SK-N-SH treated with all-trans-retinoic acid at 6 μM for 48 hours (cell line): ENCODE data around the gene MCRIP2.

Source experiments
- ATAC-seq: fragments of 200-7000 bp; cut with Tn5 transposase; 3 replicates; pipeline ENCODE4 v1.9.1; 2020; ENCODE audit warnings: mild to moderate bottlenecking, moderate library complexity
- ARNTL ChIP-seq: fragments of 450-650 bp; formaldehyde crosslinking; IDR thresholded peaks from 2 replicates; pipeline ENCODE4 v1.5.0; 2020; ENCODE audit warnings: low read depth, mild to moderate bottlenecking, moderate library complexity, borderline replicate concordance
- BACH2 ChIP-seq: fragments of 250-450 bp; sonication (Bioruptor Pico); IDR thresholded peaks from 2 replicates; pipeline ENCODE4 v1.9.0; 2021; ENCODE audit warnings: mild to moderate bottlenecking, borderline replicate concordance
- CREB5 ChIP-seq: fragments of 250-450 bp; sonication (Bioruptor Pico); IDR thresholded peaks from 2 replicates; pipeline ENCODE4 v1.5.1; 2020; ENCODE audit warnings: low read depth, mild to moderate bottlenecking, moderate library complexity
- CSDC2 ChIP-seq: fragments of 250-450 bp; sonication (Bioruptor Pico); IDR thresholded peaks from 2 replicates; pipeline ENCODE4 v1.5.0; 2020; ENCODE audit warnings: mild to moderate bottlenecking, moderate library complexity
- CSRNP3 ChIP-seq: fragments of 250-450 bp; sonication (Bioruptor Pico); IDR thresholded peaks from 2 replicates; pipeline ENCODE4 v1.5.1; 2021; ENCODE audit warnings: mild to moderate bottlenecking, moderate library complexity
- ESRRG ChIP-seq: fragments of 250-450 bp; sonication (Bioruptor Pico); IDR thresholded peaks from 2 replicates; pipeline ENCODE4 v1.6.1; 2021; ENCODE audit warnings: mild to moderate bottlenecking
- GLIS3 ChIP-seq: fragments of 250-450 bp; sonication (Bioruptor Pico); IDR thresholded peaks from 2 replicates; pipeline ENCODE4 v1.5.0; 2020; ENCODE audit warnings: mild to moderate bottlenecking, moderate library complexity
- OSR1 ChIP-seq: fragments of 250-450 bp; sonication (Bioruptor Pico); IDR thresholded peaks from 2 replicates; pipeline ENCODE4 v1.8.0; 2022; ENCODE audit warnings: moderate library complexity, mild to moderate bottlenecking, inconsistent platforms
- POU6F1 ChIP-seq: fragments of 250-450 bp; sonication (Bioruptor Pico); IDR thresholded peaks from 2 replicates; pipeline ENCODE4 v1.8.0; 2021; ENCODE audit warnings: low read depth, mild to moderate bottlenecking, moderate library complexity, borderline replicate concordance
- PPARA ChIP-seq: fragments of 250-450 bp; sonication (Bioruptor Pico); IDR thresholded peaks from 2 replicates; pipeline ENCODE4 v1.5.0; 2020; ENCODE audit warnings: mild to moderate bottlenecking, borderline replicate concordance
- RARB ChIP-seq: fragments of 250-450 bp; sonication (Bioruptor Pico); IDR thresholded peaks from 2 replicates; pipeline ENCODE4 v1.8.0; 2021; ENCODE audit warnings: mild to moderate bottlenecking, moderate library complexity
- SNAI2 ChIP-seq: fragments of 250-450 bp; sonication (Bioruptor Pico); IDR thresholded peaks from 2 replicates; pipeline ENCODE4 v1.5.0; 2020; ENCODE audit warnings: mild to moderate bottlenecking, moderate library complexity
- TCF4 ChIP-seq: fragments of 250-450 bp; sonication (Bioruptor Pico); IDR thresholded peaks from 2 replicates; pipeline ENCODE4 v1.8.0; 2021; ENCODE audit warnings: mild to moderate bottlenecking, moderate library complexity, borderline replicate concordance
- TOX ChIP-seq: fragments of 250-450 bp; sonication (Bioruptor Pico); IDR thresholded peaks from 2 replicates; pipeline ENCODE4 v1.8.0; 2021; ENCODE audit warnings: mild to moderate bottlenecking, moderate library complexity, borderline replicate concordance
- TSHZ2 ChIP-seq: fragments of 250-450 bp; sonication (Bioruptor Pico); IDR thresholded peaks from 2 replicates; pipeline ENCODE4 v1.5.0; 2020; ENCODE audit warnings: mild to moderate bottlenecking, moderate library complexity
- ZC3H10 ChIP-seq: fragments of 250-450 bp; sonication (Bioruptor Pico); IDR thresholded peaks from 2 replicates; pipeline ENCODE4 v1.5.1; 2021; ENCODE audit warnings: mild to moderate bottlenecking, moderate library complexity
- ZFP30 ChIP-seq: fragments of 450-650 bp; formaldehyde crosslinking; IDR thresholded peaks from 2 replicates; pipeline ENCODE4 v1.5.0; 2022; ENCODE audit warnings: mild to moderate bottlenecking, moderate library complexity
- ZNF565 ChIP-seq: fragments of 450-650 bp; formaldehyde crosslinking; conservative IDR thresholded peaks from 2 replicates; pipeline ENCODE4 v1.5.0; 2020; ENCODE audit warnings: low read depth, mild to moderate bottlenecking, moderate library complexity
- ZNF70 ChIP-seq: fragments of 450-650 bp; formaldehyde crosslinking; IDR thresholded peaks from 2 replicates; pipeline ENCODE4 v1.5.0; 2020; ENCODE audit warnings: mild to moderate bottlenecking, moderate library complexity

The MCRIP2 gene

GRCh38 chr16:592518-593306 lies 48.9 kb upstream of the MCRIP2 start (continued):
- TF ChIP-seq POU6F1 (CRISPR knock-in tag): no peak

- ATAC-seq: no peak
- no peak for TF ChIP-seq PPARA
- no peak for TF ChIP-seq ZNF70 (CRISPR knock-in tag)
- no peak for TF ChIP-seq TSHZ2
- TF ChIP-seq CSDC2 (CRISPR knock-in tag): no peak
- TF ChIP-seq ZC3H10 (CRISPR knock-in tag): no peak
- no peak for TF ChIP-seq GLIS3 (CRISPR knock-in tag)
- TF ChIP-seq ESRRG: no peak
- TF ChIP-seq CREB5 (CRISPR knock-in tag): no peak
- TF ChIP-seq POU6F1 (CRISPR knock-in tag): no peak
- TF ChIP-seq ZFP30: no peak
These were observed 48.2 kb upstream of the MCRIP2 start for GRCh38 chr16:593406-593805.

- TF ChIP-seq CSRNP3 (CRISPR knock-in tag): no peak
- TF ChIP-seq BACH2 (CRISPR knock-in tag): no peak
- TF ChIP-seq TOX (CRISPR knock-in tag): no peak
- TF ChIP-seq SNAI2: no peak
- TF ChIP-seq TCF4: no peak
- no peak for TF ChIP-seq ZFP30
- no peak for TF ChIP-seq OSR1 (CRISPR knock-in tag)
- no peak for TF ChIP-seq RARB
- TF ChIP-seq PPARA: no peak
- TF ChIP-seq ZNF70 (CRISPR knock-in tag): no peak
- TF ChIP-seq CSDC2 (CRISPR knock-in tag): no peak
- no peak for TF ChIP-seq ZNF565 (CRISPR knock-in tag)
- no peak for ATAC-seq
These were observed 47.8 kb upstream of the MCRIP2 start for GRCh38 chr16:593807-594206.

GRCh38 chr16:595094-595528 lies 46.5 kb upstream of the MCRIP2 start:
- no peak for ATAC-seq
- TF ChIP-seq ARNTL (CRISPR knock-in tag): no peak
- no peak for TF ChIP-seq ZC3H10 (CRISPR knock-in tag)
- TF ChIP-seq TOX (CRISPR knock-in tag): no peak
- no peak for TF ChIP-seq SNAI2
- TF ChIP-seq CSDC2 (CRISPR knock-in tag): no peak
- TF ChIP-seq PPARA: no peak
- no peak for TF ChIP-seq RARB
- TF ChIP-seq, all 23 proteins: peak for 0
